ENCODE results near the gene FOXP1. TPM values are rescaled to one million over a fixed set of nuclear protein-coding genes. Genes with fewer than 3 reads are reported as not detected.

The FOXP1 gene
- total and polyA plus RNA-seq, 9 of the 15 experiments (the other 6 are each of a cell fraction or from before 2014, with no cell fraction given): 7.7 to 34.5 (median 13.7) TPM

DNA sequence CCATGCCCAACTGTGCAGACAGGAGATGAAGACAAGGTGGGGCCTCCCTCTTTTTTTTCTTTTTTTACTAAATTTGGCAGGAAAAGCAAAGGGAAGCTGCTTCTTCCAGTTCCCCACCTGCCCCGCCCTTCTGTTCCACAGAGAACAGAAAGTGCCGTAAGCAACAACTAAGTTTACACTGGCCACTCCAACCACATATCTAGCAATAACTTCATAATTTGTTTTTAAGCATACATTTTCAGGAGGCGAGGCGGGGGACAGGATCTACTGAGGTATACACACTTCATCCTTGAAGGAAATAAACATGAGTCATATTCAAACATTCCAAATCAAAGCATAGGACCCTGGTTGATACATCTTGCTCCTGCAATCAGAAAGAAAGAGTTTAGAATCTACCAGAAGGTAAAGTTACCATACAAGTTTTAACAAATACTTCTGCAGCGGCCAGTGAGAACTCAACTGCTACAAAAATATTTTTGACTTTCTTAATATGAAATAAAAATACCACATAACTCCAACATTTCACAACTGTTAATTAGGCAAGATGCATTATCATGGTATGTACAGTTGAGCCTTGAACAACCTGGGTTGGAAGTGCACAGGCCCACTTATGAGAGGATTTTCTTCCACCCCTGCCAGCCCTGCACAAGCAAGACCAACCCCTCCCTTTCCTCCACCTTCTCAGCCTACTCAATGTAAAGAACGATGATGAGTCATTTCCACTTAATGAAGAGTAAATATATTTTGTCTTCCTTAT, 50.7 kb downstream of the FOXP1 start (continued):
- TF ChIP-seq BRCA1 (IDR thresholded peaks at IDR 0.05) (no peak), BRCA1 (CRISPR knock-in tag; IDR thresholded peaks at IDR 0.05) (no peak), ZNF778 (CRISPR knock-in tag; IDR thresholded peaks at IDR 0.05) (no peak), TEAD4 (IDR thresholded peaks at IDR 0.05; ENCODE audit: low read length) (no peak), TEAD4 (CRISPR knock-in tag; IDR thresholded peaks at IDR 0.05; ENCODE audit: borderline replicate concordance) (no peak), FOXP1 (CRISPR knock-in tag; IDR thresholded peaks at IDR 0.05) (no peak), POLR3G (IDR thresholded peaks at IDR 0.05; ENCODE audit: extremely low read depth, insufficient read length, insufficient replicate concordance) (no peak), SIN3A (IDR thresholded peaks at IDR 0.05; ENCODE audit: borderline replicate concordance in 2 of 2, control insufficient read depth in 1 of 2, low read depth in 2 of 2, low read length in 2 of 2) (no peak)
- TF ChIP-seq, protein P1, sequence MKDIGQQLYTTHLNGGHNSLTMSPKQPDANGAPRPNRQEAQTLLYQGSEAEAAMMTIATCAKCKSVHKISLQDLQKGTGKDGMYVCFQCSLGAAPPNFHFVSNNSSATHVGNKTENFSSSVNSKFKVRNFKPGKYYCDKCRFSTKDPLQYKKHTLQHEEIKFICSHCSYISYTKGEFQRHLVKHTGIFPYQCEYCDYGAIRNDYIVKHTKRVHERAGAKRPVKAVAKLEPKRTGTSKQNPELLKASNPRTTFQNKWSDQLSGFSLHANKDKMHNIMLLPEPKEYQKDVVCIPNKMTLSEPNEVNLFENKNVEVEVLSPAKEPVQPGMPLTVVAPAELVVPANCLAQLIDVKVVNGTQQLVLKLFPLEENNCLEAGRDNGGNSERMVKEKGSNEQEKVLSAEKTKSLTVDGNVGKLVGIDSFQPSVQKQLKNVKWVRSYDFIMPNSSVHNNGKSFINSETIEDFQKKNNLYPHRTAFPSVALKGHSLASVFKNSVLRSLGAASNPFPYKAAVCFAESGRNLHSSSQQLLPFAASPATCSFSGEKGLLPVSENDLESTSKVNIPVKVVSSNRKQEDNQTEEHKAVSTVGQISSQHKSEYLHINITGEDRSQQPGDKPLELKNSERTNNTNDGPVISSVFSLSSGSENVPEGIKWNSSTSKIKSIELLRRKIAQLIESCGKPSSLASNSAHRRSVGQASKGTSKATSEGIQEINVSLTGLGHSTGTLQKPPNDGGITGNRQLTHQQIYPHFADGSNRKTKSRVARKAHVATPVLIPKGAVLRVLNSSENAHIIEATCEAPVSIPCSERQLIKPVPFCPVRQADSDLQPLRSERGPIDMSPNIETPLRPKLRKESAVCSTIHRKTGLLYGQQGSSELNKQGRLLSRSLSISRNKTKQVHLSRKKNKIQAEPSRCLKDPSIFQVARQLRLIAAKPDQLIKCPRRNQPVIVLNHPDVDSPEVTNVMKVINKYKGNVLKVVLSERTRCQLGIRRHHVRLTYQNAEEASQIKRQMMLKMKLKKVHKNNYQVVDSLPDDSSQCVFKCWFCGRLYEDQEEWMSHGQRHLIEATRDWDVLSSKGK (CRISPR knock-in tag; IDR thresholded peaks at IDR 0.05): no peak
